Sigmoid colon (tissue), 4 donors: ENCODE measurements around the gene CFI.

Experiments used
- EP300 ChIP-seq, 4 donors: sonication (generic); formaldehyde crosslinking; IDR thresholded peaks; one replicate each; pipeline ENCODE4 v1.6.1; 2017; ENCODE audit warnings: antibody characterized with exemption in 4 of 4
- POLR2A ChIP-seq, 2 donors: fragments of 450-650 bp; IDR thresholded peaks; one replicate each; pipeline ENCODE4 v1.6.1; 2016; ENCODE audit warnings: antibody characterized with exemption in 2 of 2, mild to moderate bottlenecking in 2 of 2, moderate library complexity in 2 of 2
- POLR2AphosphoS5 ChIP-seq, 4 donors: sonication (generic); formaldehyde crosslinking; IDR thresholded peaks; one replicate each; pipeline ENCODE4 v1.6.1; 2017; ENCODE audit warnings: antibody characterized with exemption in 4 of 4
- TF ChIP-seq, protein P1 (sequence below), 4 experiments: fragments of 450-650 bp in 3 of 4; fragments of 200-600 bp in 1 of 4; IDR thresholded peaks; one replicate each; pipeline ENCODE4 v1.5.1; 2016 to 2019; ENCODE audit warnings: antibody characterized with exemption in 4 of 4, mild to moderate bottlenecking in 3 of 4, moderate library complexity in 2 of 4

DNA sequence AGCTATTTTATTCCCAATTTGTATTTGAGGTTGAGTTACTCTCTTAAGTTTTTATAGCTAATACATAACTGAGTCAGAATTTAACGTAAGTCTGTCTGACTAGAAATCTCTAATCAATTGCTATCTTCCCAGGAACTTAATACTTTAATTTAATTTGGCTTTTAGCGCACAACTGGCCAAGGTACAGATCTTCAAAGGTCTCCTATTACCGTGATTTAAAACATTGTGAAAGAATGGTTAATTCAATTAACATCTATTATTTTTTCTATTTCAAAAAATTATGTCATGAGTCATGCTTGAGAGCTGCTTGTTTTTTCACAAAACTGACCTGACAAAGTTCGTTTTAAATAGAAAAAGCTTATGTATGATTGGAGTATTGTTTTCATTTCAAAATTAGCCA, 49.9 kb downstream of the CFI start:
- TF ChIP-seq, protein P1, sequence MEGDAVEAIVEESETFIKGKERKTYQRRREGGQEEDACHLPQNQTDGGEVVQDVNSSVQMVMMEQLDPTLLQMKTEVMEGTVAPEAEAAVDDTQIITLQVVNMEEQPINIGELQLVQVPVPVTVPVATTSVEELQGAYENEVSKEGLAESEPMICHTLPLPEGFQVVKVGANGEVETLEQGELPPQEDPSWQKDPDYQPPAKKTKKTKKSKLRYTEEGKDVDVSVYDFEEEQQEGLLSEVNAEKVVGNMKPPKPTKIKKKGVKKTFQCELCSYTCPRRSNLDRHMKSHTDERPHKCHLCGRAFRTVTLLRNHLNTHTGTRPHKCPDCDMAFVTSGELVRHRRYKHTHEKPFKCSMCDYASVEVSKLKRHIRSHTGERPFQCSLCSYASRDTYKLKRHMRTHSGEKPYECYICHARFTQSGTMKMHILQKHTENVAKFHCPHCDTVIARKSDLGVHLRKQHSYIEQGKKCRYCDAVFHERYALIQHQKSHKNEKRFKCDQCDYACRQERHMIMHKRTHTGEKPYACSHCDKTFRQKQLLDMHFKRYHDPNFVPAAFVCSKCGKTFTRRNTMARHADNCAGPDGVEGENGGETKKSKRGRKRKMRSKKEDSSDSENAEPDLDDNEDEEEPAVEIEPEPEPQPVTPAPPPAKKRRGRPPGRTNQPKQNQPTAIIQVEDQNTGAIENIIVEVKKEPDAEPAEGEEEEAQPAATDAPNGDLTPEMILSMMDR (IDR thresholded peaks at IDR 0.05): no peak
- no peak for TF ChIP-seq POLR2AphosphoS5 (IDR thresholded peaks at IDR 0.05)
- TF ChIP-seq EP300 (IDR thresholded peaks at IDR 0.05): no peak
- TF ChIP-seq POLR2A (IDR thresholded peaks at IDR 0.05): no peak
